Psoas muscle (tissue), 8 donors: ENCODE results near the gene EIF3I. TPM values are rescaled to one million over a fixed set of nuclear protein-coding genes. Genes with fewer than 3 reads are reported as not detected.

Source experiments
- ATAC-seq, 4 donors: fragments of 200-7000 bp; cut with Tn5 transposase; one replicate each; pipeline ENCODE4 v1.9.1; 2020; ENCODE audit warnings: moderate library complexity in 3 of 4, mild to moderate bottlenecking in 2 of 4
- DNase-seq, 2 donors: peaks; one replicate each; pipeline ENCODE4 v3.0.0-alpha.2; 2020
- H3K27ac ChIP-seq: fragments of 200-600 bp; one replicate; pipeline ENCODE4 v1.8.0; 2022
- H3K27me3 ChIP-seq, 3 donors: fragments of 200-600 bp in 1 of 3; one replicate each; pipeline versions ENCODE4 v1.6.1 to v1.8.0; 2013 to 2022; ENCODE audit warnings: low read length in 2 of 3, mild to moderate bottlenecking in 2 of 3, moderate library complexity in 1 of 3; ENCODE audit not compliant: insufficient read depth in 3 of 3
- H3K36me3 ChIP-seq, 2 donors: fragments of 200-600 bp in 1 of 2; one replicate each; pipeline versions ENCODE4 v1.6.1 to v1.8.0; 2013 to 2022; ENCODE audit warnings: low read depth in 1 of 2, mild to moderate bottlenecking in 1 of 2, moderate library complexity in 1 of 2; ENCODE audit not compliant: insufficient read depth in 1 of 2
- H3K4me1 ChIP-seq: fragments of 200-600 bp; one replicate; pipeline ENCODE4 v1.8.0; 2022
- H3K4me3 ChIP-seq: fragments of 200-600 bp; one replicate; pipeline ENCODE4 v1.8.0; 2022; ENCODE audit warnings: mild to moderate bottlenecking
- H3K9me3 ChIP-seq: fragments of 200-600 bp; one replicate; pipeline ENCODE4 v1.8.0; 2022
- WGBS, 3 donors: extraction: QIAGEN DNeasy Blood & Tissue Kit; methylation state at CpG; one replicate each; pipeline versions ENCODE4 v1.1.6 to v1.1.7; 2013; 5-methylcytosine and 5-hydroxymethylcytosine counted together
- intact Hi-C, 2 donors: fragments of 100-400 bp; cut with DNase I; formaldehyde crosslinking; loops; one replicate each; pipeline versions ENCODE4 v1.11.0 to v1.14.2; 2022
- polyA plus RNA-seq, 3 donors: library from polyadenylated mRNA; stranded (reverse); fragments of 200-250 nt; gene quantifications; one replicate each; pipeline ENCODE4 v1.2.3, GENCODE V29; 2013
- total RNA-seq, 4 donors: library from RNA; stranded (reverse); fragmentation: NEBNext Ultra II Directional in 2 of 4; extraction: Animal tissue kit (Norgen Biotek cat#: 25700) in 2 of 4; gene quantifications; one replicate each; pipeline versions ENCODE4 v1.2.1 to v1.2.4, GENCODE V29; 2021 to 2023
- TF ChIP-seq, protein P1 (sequence below): fragments of 200-600 bp; IDR thresholded peaks from one replicate; pipeline ENCODE4 v1.8.0; 2022; ENCODE audit warnings: antibody characterized with exemption
- donor health status: healthy with polysubstance abuse.
- donor health status: DM: no; HTN: no; CAD: no; lungs with moderate emphysema.
- donor health status: Bipolar disorder and iron deficiency.
- donor health status: healthy.
- donor health status: DM: yes; HTN: yes; CAD: no.
- donor health status: DM: no; HTN: no; CAD: no.
- donor health status: DM: no; HTN: no; CAD: no.
- donor health status: DM: yes; HTN: yes; CAD: no.

EIF3I gene
- total and polyA plus RNA-seq, 7 donors = 174 to 506 (median 238) TPM

DNA sequence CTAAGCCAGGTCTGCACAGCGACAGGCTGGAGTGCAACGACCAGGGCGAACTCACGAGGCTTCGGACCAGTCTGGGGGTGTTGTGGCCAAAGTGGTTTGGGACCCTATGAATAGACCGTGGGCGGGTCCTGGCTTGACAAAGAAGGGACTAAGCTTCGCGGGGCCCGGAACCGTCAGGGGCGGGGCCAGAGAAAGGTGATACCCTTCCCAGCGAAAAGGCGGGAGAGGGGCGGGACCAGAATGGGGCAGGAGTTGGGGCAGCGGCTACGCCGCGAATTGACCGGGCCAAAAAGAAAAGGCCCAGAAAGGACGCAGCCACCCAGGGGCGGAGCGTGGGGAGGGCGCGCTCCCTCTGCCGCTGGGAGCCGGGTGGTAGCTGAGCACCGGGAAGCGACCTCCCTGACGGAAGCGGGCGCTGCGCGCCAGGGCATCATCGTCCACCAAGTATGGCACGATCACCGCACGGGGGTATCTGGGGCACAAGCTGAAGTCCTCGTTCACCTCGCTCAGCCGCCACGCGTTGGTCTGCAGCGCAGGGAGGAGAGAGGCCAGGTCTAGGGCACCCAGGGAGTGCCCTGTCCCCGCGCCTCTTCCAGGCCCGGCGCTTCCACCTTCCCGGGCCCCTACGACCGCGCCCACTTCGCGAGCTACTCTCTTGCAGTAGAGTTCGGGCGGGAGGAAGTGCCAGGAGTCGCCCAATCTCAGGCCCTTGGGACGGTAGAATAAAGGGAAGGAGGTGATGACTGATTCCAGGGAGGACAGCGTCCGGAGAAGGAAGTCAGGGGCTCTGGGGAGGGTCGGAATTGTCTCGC is 18.1 kb downstream of the EIF3I start:
- ATAC-seq (peak; percentile 48 to 74 (median 59)), DNase-seq (peak; percentile 67 to 75)
- Histone ChIP-seq H3K27me3 (no peaks in the 10 kb centered on the region), H3K4me1 (peaks cover 6% of the 10 kb centered on the region), H3K36me3 (no peaks in the 10 kb centered on the region), H3K4me3 (peak overlapping the region; percentile 81), H3K27ac (peak overlapping the region; percentile 72), H3K9me3 (no peaks in the 10 kb centered on the region)
- TF ChIP-seq, protein P1, sequence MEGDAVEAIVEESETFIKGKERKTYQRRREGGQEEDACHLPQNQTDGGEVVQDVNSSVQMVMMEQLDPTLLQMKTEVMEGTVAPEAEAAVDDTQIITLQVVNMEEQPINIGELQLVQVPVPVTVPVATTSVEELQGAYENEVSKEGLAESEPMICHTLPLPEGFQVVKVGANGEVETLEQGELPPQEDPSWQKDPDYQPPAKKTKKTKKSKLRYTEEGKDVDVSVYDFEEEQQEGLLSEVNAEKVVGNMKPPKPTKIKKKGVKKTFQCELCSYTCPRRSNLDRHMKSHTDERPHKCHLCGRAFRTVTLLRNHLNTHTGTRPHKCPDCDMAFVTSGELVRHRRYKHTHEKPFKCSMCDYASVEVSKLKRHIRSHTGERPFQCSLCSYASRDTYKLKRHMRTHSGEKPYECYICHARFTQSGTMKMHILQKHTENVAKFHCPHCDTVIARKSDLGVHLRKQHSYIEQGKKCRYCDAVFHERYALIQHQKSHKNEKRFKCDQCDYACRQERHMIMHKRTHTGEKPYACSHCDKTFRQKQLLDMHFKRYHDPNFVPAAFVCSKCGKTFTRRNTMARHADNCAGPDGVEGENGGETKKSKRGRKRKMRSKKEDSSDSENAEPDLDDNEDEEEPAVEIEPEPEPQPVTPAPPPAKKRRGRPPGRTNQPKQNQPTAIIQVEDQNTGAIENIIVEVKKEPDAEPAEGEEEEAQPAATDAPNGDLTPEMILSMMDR = peak; percentile 14
- intact Hi-C loops = no loop called here
- WGBS, 3 donors = 3 to 4% (median 3%) methylated on average over 53 to 62 of the region's 62 CpGs

DNA sequence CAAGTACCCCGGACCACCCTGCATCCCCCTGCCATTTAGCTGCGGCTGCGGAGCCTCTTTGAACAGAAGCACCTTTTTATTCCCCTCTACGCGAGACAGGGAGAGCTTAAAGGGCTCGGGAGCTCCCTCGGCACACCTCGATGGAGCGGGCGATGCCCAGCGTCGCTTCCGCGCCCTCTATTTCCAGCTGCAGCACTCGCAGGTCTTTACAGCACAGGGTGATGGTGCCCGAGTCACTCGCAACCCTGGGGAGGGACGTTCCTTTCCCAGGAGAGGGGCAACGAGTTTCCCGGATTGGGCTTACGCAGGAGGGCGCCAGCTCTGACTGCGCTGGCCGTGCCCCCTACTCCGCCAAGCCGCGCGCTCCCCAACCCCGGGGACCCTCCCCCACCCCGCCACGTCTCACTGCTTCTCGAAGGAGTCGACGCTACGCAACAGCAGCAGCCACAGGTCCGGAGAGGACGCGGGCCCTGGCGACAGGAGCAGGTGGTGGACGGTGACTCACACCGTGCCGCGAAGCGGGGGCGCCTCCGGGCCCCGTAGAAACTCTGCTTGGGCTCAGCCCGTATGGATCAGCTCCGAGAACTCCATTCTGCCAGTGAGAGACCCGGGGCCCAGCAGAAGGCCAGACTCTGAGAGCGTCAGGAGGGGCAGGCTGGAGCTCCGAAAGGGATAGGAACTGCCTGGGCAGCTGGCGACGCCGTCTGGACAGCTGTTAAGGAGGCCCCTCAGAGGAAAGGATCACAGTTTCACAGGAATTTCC is 19.0 kb downstream of the EIF3I start:
- Histone ChIP-seq H3K27ac (peak overlapping the region; percentile 72), H3K4me1 (peaks cover 14% of the 10 kb centered on the region), H3K36me3 (no peaks in the 10 kb centered on the region), H3K9me3 (no peaks in the 10 kb centered on the region), H3K4me3 (peak overlapping the region; percentile 81), H3K27me3 (no peaks in the 10 kb centered on the region)
- TF ChIP-seq, protein P1 = no peak
- ATAC-seq (peak; percentile 88 to 90 (median 88)), DNase-seq (peak; percentile 73 to 83)
- WGBS, 3 donors = 1 to 3% (median 2%) methylated on average over 45 to 55 of the region's 55 CpGs
- intact Hi-C loops = no loop called here

DNA sequence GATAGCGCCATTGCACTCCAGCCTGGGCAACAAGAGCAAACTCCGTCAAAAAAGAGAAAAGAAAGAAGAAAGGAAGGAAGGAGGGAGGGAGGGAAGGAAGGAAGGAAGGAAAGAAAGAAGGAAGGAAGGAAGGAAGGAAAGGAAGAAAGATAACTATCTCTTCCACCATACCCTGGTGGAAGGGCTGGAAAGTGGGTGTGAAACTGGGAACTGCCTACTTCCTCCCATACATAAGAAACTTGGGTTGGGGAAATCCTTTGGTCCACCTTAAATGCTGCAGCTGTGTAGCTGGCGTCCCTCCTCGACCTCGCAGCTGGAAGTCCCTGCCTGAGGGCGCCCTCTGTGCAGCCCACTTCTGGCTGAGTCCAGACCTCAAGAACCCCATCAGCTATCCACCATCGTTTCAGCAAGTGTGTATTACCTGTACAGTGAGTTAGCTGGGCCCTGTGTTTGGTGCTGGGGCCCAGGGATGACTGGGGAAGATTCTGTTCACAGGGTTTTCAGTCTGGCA is 20.2 kb downstream of the EIF3I start:
- intact Hi-C loops = no loop called here
- peak overlapping the region; percentile 72 for H3K27ac ChIP-seq
- no peaks in the 10 kb centered on the region for H3K9me3 ChIP-seq
- peaks cover 26% of the 10 kb centered on the region for H3K4me1 ChIP-seq
- no peaks in the 10 kb centered on the region for H3K36me3 ChIP-seq
- TF ChIP-seq, protein P1 = no peak
- no peak for ATAC-seq
- WGBS, 3 donors = 36 to 42% (median 40%) methylated on average over 7 of the region's 7 CpGs
- H3K27me3 ChIP-seq = no peaks in the 10 kb centered on the region
- H3K4me3 ChIP-seq = peak overlapping the region; percentile 33
- DNase-seq = peak; percentile 28 to 58

DNA sequence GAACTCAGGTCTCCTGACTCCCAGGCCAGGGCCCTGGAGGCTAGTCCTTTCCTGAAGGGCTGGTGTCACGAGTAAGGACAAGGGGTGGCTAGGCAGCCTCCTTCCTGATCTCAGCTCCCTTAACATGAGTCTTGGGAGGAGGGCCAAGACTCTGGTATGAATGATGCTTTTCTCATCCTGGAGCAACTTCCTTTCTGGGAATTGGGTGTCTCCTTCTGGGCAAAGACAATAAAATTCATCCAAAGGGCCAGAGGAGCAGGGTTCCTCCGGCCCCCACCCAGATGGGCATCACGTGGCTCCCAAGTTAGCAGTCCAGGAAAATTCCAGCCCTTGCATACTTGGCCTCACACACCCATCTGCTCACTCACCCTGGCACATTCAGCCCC is 24.7 kb downstream of the EIF3I start, which contains the start of gene FAM167B:
TSS of gene FAM167B (plus strand) at position 335 of the 386 bp plus-strand sequence. CDS start 200 bp downstream, outside the sequence.
- intact Hi-C loops = no loop called here
- Histone ChIP-seq H3K27ac (peak within 1 kb of the TSS; percentile 53), H3K27me3 (no peaks in the 10 kb centered on the region), H3K4me3 (peak within 1 kb of the TSS; percentile 35), H3K36me3 (no peaks in the 10 kb centered on the region), H3K4me1 (peaks cover 28% of the 10 kb centered on the region), H3K9me3 (no peaks in the 10 kb centered on the region)
- TF ChIP-seq, protein P1 = no peak
- WGBS, 3 donors = 35 to 65% (median 52%) methylated on average over 3 of the region's 3 CpGs
- ATAC-seq = peak in 3 of 4 donors; percentile 25 to 40 (median 33)
- DNase-seq = peak; percentile 65 to 66
